ENCODE measurements around the gene COL23A1. TPM values are rescaled to one million over a fixed set of nuclear protein-coding genes. Genes with fewer than 3 reads are reported as not detected.

Gene COL23A1
- polyA plus RNA-seq, 1 donor (not counting 4 experiments of a cell fraction or from before 2014, with no cell fraction given) = not detected

DNA sequence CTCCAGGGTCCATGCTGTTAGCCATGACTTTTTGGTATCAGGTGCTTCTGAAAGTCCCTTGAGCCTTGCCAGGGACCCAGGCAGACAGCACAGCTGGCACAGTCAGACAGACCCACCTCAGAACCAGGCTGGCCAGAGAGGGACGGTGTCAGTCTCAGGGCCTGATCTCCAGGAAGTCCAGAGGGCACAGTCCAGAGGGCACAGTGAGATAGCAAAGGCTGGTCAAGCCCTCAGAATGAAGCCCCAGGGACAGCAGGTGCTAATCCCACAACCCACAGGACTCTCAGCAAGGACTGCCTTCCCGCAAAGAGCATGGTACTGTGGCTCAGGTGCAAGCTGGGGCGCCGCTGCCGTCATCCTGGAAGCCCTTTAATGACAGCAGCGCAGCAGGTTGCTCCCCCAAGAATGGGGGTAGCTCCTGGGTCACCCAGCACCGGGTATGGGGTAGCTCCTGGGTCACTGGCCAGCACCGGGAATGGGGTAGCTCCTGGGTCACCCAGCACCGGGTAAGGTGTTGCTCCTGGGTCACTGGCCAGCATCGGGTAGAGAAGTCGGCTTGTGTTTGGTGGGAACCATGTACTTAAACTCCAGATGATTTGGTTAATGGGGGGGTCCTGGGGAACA lies 252.0 kb downstream of the COL23A1 start:
- no peak for FAIRE-seq
- Histone ChIP-seq H3K79me2 (ENCODE audit: control insufficient read depth, insufficient read depth, low read length) (no peaks in the 10 kb centered on the region), H3K9me3 (ENCODE audit: control insufficient read depth, low read depth, low read length) (no peaks in the 10 kb centered on the region), H2AFZ (ENCODE audit: control insufficient read depth, low read length) (no peak overlapping the region), H3K9me1 (ENCODE audit: control insufficient read depth, extremely low read depth, insufficient read depth, low read length) (no peaks in the 10 kb centered on the region), H3K27me3 (ENCODE audit: control insufficient read depth, extremely low read depth, insufficient read depth, low read length) (peaks cover 4% of the 10 kb centered on the region), H4K20me1 (ENCODE audit: control insufficient read depth, extremely low read depth, insufficient read depth, low read length) (peaks cover 2% of the 10 kb centered on the region), H3K36me3 (ENCODE audit: control insufficient read depth in 2 of 2, extremely low read depth in 1 of 2, insufficient read depth in 2 of 2, low read length in 2 of 2) (no peaks in the 10 kb centered on the region), H3K4me1 (ENCODE audit: control insufficient read depth, extremely low read depth, insufficient read depth, low read length) (peaks cover 6% of the 10 kb centered on the region), H3K9ac (ENCODE audit: control insufficient read depth, extremely low read depth, insufficient read depth, low read length) (no peak overlapping the region), H3K4me2 (ENCODE audit: control insufficient read depth, extremely low read depth, insufficient read depth, low read depth, low read length) (peak overlapping the region; percentile 23), H3K27ac (ENCODE audit: control insufficient read depth, insufficient read depth, low read length) (no peak overlapping the region), H3K4me3 (ENCODE audit: control insufficient read depth in 2 of 3, extremely low read depth in 1 of 3, insufficient read depth in 2 of 3, low read depth in 1 of 3, low read length in 3 of 3) (no peak overlapping the region)
- no peak for TF ChIP-seq EZH2 (IDR thresholded peaks at IDR 0.05; ENCODE audit: low read length)
- TF ChIP-seq, protein P1, sequence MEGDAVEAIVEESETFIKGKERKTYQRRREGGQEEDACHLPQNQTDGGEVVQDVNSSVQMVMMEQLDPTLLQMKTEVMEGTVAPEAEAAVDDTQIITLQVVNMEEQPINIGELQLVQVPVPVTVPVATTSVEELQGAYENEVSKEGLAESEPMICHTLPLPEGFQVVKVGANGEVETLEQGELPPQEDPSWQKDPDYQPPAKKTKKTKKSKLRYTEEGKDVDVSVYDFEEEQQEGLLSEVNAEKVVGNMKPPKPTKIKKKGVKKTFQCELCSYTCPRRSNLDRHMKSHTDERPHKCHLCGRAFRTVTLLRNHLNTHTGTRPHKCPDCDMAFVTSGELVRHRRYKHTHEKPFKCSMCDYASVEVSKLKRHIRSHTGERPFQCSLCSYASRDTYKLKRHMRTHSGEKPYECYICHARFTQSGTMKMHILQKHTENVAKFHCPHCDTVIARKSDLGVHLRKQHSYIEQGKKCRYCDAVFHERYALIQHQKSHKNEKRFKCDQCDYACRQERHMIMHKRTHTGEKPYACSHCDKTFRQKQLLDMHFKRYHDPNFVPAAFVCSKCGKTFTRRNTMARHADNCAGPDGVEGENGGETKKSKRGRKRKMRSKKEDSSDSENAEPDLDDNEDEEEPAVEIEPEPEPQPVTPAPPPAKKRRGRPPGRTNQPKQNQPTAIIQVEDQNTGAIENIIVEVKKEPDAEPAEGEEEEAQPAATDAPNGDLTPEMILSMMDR (optimal IDR thresholded peaks at IDR 0.05 in 1 of 3, IDR thresholded peaks at IDR 0.05 in 1 of 3, conservative IDR thresholded peaks at IDR 0.05 in 1 of 3; ENCODE audit: extremely low read depth in 1 of 3, insufficient read depth in 2 of 3, low read length in 3 of 3) = no peak
- DNase-seq (ENCODE audit: low read depth, low spot score) = no peak
- dilution Hi-C loops (cut with MboI; ENCODE audit: extremely low pct_ligation_motif_present, low sequenced_read_pairs) = no loop called here

DNA sequence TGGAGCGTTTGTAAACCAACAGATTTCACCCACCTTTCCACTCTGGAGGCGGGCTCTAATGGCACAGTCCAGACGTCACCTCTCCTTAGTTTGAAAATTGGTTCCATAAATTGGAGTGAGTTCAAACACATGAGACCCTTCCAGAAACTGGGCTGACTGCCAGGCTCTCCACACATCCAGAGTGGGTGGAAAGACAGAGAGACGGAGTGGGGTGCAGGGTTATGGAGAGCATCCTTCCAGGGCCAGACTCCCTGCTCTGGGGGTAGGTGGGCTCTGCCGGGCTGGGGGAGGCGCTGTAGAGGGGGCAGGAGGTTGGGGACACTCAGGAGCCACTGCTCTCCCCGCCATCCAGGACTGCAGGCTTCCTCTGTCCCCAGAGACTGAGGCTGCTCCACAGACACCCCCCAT lies 252.9 kb downstream of the COL23A1 start:
- no peaks in the 10 kb centered on the region for H3K36me3 ChIP-seq (ENCODE audit: control insufficient read depth in 2 of 2, extremely low read depth in 1 of 2, insufficient read depth in 2 of 2, low read length in 2 of 2)
- H3K4me3 ChIP-seq (ENCODE audit: control insufficient read depth in 2 of 3, extremely low read depth in 1 of 3, insufficient read depth in 2 of 3, low read depth in 1 of 3, low read length in 3 of 3) = no peak overlapping the region
- peaks cover 4% of the 10 kb centered on the region for H3K27me3 ChIP-seq (ENCODE audit: control insufficient read depth, extremely low read depth, insufficient read depth, low read length)
- FAIRE-seq (no peak), DNase-seq (ENCODE audit: low read depth, low spot score) (no peak)
- H3K9me1 ChIP-seq (ENCODE audit: control insufficient read depth, extremely low read depth, insufficient read depth, low read length) = no peaks in the 10 kb centered on the region
- H3K4me1 ChIP-seq (ENCODE audit: control insufficient read depth, extremely low read depth, insufficient read depth, low read length) = peaks cover 6% of the 10 kb centered on the region
- H4K20me1 ChIP-seq (ENCODE audit: control insufficient read depth, extremely low read depth, insufficient read depth, low read length) = peaks cover 2% of the 10 kb centered on the region
- dilution Hi-C loops (cut with MboI; ENCODE audit: extremely low pct_ligation_motif_present, low sequenced_read_pairs) = no loop called here
- no peak overlapping the region for H3K27ac ChIP-seq (ENCODE audit: control insufficient read depth, insufficient read depth, low read length)
- no peak for TF ChIP-seq EZH2 (IDR thresholded peaks at IDR 0.05; ENCODE audit: low read length)
- H3K79me2 ChIP-seq (ENCODE audit: control insufficient read depth, insufficient read depth, low read length) = no peaks in the 10 kb centered on the region
- no peak overlapping the region for H2AFZ ChIP-seq (ENCODE audit: control insufficient read depth, low read length)
- no peak overlapping the region for H3K4me2 ChIP-seq (ENCODE audit: control insufficient read depth, extremely low read depth, insufficient read depth, low read depth, low read length)
- no peaks in the 10 kb centered on the region for H3K9me3 ChIP-seq (ENCODE audit: control insufficient read depth, low read depth, low read length)
- H3K9ac ChIP-seq (ENCODE audit: control insufficient read depth, extremely low read depth, insufficient read depth, low read length) = no peak overlapping the region

DNA sequence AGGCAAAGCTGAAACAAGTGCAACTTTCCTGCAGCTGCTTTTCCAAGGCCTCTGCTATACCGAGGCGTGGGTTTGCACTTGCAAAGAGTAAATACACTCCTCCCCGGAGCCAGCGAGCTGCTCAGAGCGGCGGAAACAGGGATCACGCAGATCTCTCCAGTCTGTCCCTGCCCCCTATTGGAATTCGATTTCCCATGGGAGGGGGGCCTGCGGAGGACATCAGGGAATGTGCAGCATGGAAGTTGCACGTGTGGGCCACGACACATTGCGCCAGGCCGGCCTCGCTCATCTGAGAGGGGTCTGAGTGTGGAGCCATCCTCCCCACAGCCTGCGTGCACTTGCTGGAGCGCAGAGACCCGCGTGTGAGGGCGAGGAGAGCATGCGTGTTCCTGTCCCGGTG lies 253.3 kb downstream of the COL23A1 start:
- Histone ChIP-seq H3K4me2 (ENCODE audit: control insufficient read depth, extremely low read depth, insufficient read depth, low read depth, low read length) (no peak overlapping the region), H3K9ac (ENCODE audit: control insufficient read depth, extremely low read depth, insufficient read depth, low read length) (no peak overlapping the region), H3K9me1 (ENCODE audit: control insufficient read depth, extremely low read depth, insufficient read depth, low read length) (no peaks in the 10 kb centered on the region), H3K4me3 (ENCODE audit: control insufficient read depth in 2 of 3, extremely low read depth in 1 of 3, insufficient read depth in 2 of 3, low read depth in 1 of 3, low read length in 3 of 3) (no peak overlapping the region), H4K20me1 (ENCODE audit: control insufficient read depth, extremely low read depth, insufficient read depth, low read length) (peaks cover 2% of the 10 kb centered on the region), H3K27ac (ENCODE audit: control insufficient read depth, insufficient read depth, low read length) (no peak overlapping the region), H3K27me3 (ENCODE audit: control insufficient read depth, extremely low read depth, insufficient read depth, low read length) (peaks cover 4% of the 10 kb centered on the region), H3K4me1 (ENCODE audit: control insufficient read depth, extremely low read depth, insufficient read depth, low read length) (peaks cover 6% of the 10 kb centered on the region), H3K79me2 (ENCODE audit: control insufficient read depth, insufficient read depth, low read length) (no peaks in the 10 kb centered on the region), H3K9me3 (ENCODE audit: control insufficient read depth, low read depth, low read length) (no peaks in the 10 kb centered on the region), H3K36me3 (ENCODE audit: control insufficient read depth in 2 of 2, extremely low read depth in 1 of 2, insufficient read depth in 2 of 2, low read length in 2 of 2) (no peaks in the 10 kb centered on the region), H2AFZ (ENCODE audit: control insufficient read depth, low read length) (no peak overlapping the region)
- dilution Hi-C loops (cut with MboI; ENCODE audit: extremely low pct_ligation_motif_present, low sequenced_read_pairs) = no loop called here
- FAIRE-seq (no peak), DNase-seq (ENCODE audit: low read depth, low spot score) (no peak)
- no peak for TF ChIP-seq EZH2 (IDR thresholded peaks at IDR 0.05; ENCODE audit: low read length)
- TF ChIP-seq, protein P1 (optimal IDR thresholded peaks at IDR 0.05 in 1 of 3, IDR thresholded peaks at IDR 0.05 in 1 of 3, conservative IDR thresholded peaks at IDR 0.05 in 1 of 3; ENCODE audit: extremely low read depth in 1 of 3, insufficient read depth in 2 of 3, low read length in 3 of 3) = no peak
